ENCODE data around the gene C1R.

C1R gene

GRCh38 chr12:7093892-7094291 is 1.6 kb upstream of the C1R start:
- no peak overlapping the region for H3K4me3 ChIP-seq (replicated peaks; ENCODE audit: insufficient read depth, low read length)
- H3K27ac ChIP-seq (replicated peaks), result no peak overlapping the region
- no peak for TF ChIP-seq CTCF (IDR thresholded peaks at IDR 0.05; ENCODE audit: insufficient read depth, low read length)
- TF ChIP-seq REST (IDR thresholded peaks at IDR 0.05; ENCODE audit: insufficient replicate concordance, low read depth), result no peak
- TF ChIP-seq SPI1 (IDR thresholded peaks at IDR 0.05; ENCODE audit: borderline replicate concordance, low read depth), result no peak
- TF ChIP-seq POLR2AphosphoS5 (IDR thresholded peaks at IDR 0.05; ENCODE audit: low read depth), result no peak
- no peak for TF ChIP-seq GABPA (IDR thresholded peaks at IDR 0.05; ENCODE audit: low read depth)
- no peaks in the 10 kb centered on the region for H3K27me3 ChIP-seq (ENCODE audit: insufficient read depth, poor library complexity, severe bottlenecking)
- DNase-seq (ENCODE audit: low read depth in 1 of 2, low spot score in 1 of 2), result no peak

GRCh38 chr12:7093486-7093885 is 1.2 kb upstream of the C1R start:
- H3K27ac ChIP-seq (replicated peaks), result no peak overlapping the region
- DNase-seq (ENCODE audit: low read depth in 1 of 2, low spot score in 1 of 2), result no peak
- H3K4me3 ChIP-seq (replicated peaks; ENCODE audit: insufficient read depth, low read length), result no peak overlapping the region
- TF ChIP-seq REST (IDR thresholded peaks at IDR 0.05; ENCODE audit: insufficient replicate concordance, low read depth), result no peak
- TF ChIP-seq POLR2AphosphoS5 (IDR thresholded peaks at IDR 0.05; ENCODE audit: low read depth), result no peak
- no peak for TF ChIP-seq GABPA (IDR thresholded peaks at IDR 0.05; ENCODE audit: low read depth)
- TF ChIP-seq SPI1 (IDR thresholded peaks at IDR 0.05; ENCODE audit: borderline replicate concordance, low read depth), result no peak
- TF ChIP-seq CTCF (IDR thresholded peaks at IDR 0.05; ENCODE audit: insufficient read depth, low read length), result no peak
- no peaks in the 10 kb centered on the region for H3K27me3 ChIP-seq (ENCODE audit: insufficient read depth, poor library complexity, severe bottlenecking)

- Histone ChIP-seq H3K4me3 (replicated peaks; ENCODE audit: insufficient read depth, low read length) (no peak overlapping the region), H3K27me3 (ENCODE audit: insufficient read depth, poor library complexity, severe bottlenecking) (no peaks in the 10 kb centered on the region), H3K27ac (replicated peaks) (no peak overlapping the region)
- TF ChIP-seq SPI1 (IDR thresholded peaks at IDR 0.05; ENCODE audit: borderline replicate concordance, low read depth) (no peak), POLR2AphosphoS5 (IDR thresholded peaks at IDR 0.05; ENCODE audit: low read depth) (no peak), GABPA (IDR thresholded peaks at IDR 0.05; ENCODE audit: low read depth) (no peak), CTCF (IDR thresholded peaks at IDR 0.05; ENCODE audit: insufficient read depth, low read length) (no peak), REST (IDR thresholded peaks at IDR 0.05; ENCODE audit: insufficient replicate concordance, low read depth) (no peak)
- DNase-seq (ENCODE audit: low read depth in 1 of 2, low spot score in 1 of 2), result no peak
Measured at GRCh38 chr12:7092986-7093460, 778 bp upstream of the C1R start.
